Prostate gland (tissue), 2 donors: ENCODE data around the gene TBC1D3H.
"Not testable (repeated sequence)": the region's sequence is repeated elsewhere in the genome, so short reads cannot be mapped to it uniquely, and the experiment has no call there.

Source experiments
- POLR2A ChIP-seq: fragments of 450-650 bp; IDR thresholded peaks from one replicate; pipeline ENCODE4 v1.6.1; 2016; ENCODE audit warnings: antibody characterized with exemption, mild to moderate bottlenecking
- TF ChIP-seq, protein P1 (sequence below), 4 experiments: fragments of 200-600 bp in 2 of 4; fragments of 450-650 bp in 2 of 4; sonication (generic) in 2 of 4; IDR thresholded peaks; 1 replicate in 3 of 4; 2 replicates in 1 of 4; pipeline ENCODE4 v1.5.1; 2016 to 2019; ENCODE audit warnings: antibody characterized with exemption in 4 of 4, mild to moderate bottlenecking in 2 of 4, moderate library complexity in 2 of 4

DNA sequence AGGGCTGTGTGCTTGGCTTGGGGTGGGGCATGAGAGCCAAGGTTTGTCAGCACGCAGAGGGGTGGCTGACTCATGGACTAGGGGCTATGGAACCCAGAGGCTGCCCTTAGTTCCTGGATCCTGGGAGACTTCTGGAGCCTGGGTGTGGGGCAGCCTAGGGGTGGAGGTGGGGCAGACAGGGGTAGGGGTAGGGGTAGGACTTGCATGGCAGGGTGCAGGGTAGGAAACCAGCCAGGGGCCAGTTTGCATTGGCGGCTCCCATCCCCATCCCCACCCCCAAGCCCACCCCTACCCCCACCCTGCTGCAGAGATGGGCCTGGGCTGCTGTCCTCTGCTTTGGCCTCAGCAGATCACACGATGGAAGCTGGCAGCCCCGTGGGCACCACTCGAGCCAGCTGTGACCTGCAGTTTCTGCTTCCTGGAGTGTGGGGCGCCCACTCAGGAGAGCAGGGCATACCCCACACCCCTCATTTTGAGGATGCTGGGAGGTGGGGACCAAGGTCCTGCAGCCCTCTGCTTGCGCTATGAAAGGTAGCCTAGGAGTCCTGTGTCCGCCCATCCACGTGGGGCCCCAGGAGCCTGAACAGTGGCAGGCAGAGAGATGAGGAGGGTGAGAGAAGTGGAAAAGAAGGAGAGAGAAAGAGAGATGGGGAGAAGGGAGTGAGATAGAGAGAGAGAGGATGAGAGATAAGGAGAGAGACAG, 2.9 kb upstream of the TBC1D3H start:
- TF ChIP-seq, protein P1, sequence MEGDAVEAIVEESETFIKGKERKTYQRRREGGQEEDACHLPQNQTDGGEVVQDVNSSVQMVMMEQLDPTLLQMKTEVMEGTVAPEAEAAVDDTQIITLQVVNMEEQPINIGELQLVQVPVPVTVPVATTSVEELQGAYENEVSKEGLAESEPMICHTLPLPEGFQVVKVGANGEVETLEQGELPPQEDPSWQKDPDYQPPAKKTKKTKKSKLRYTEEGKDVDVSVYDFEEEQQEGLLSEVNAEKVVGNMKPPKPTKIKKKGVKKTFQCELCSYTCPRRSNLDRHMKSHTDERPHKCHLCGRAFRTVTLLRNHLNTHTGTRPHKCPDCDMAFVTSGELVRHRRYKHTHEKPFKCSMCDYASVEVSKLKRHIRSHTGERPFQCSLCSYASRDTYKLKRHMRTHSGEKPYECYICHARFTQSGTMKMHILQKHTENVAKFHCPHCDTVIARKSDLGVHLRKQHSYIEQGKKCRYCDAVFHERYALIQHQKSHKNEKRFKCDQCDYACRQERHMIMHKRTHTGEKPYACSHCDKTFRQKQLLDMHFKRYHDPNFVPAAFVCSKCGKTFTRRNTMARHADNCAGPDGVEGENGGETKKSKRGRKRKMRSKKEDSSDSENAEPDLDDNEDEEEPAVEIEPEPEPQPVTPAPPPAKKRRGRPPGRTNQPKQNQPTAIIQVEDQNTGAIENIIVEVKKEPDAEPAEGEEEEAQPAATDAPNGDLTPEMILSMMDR (IDR thresholded peaks at IDR 0.05), result not testable (repeated sequence)
- TF ChIP-seq POLR2A, result not testable (repeated sequence)
